H9 (cell line): ENCODE data around the gene MTCH1. TPM values are rescaled to one million over a fixed set of nuclear protein-coding genes. Genes with fewer than 3 reads are reported as not detected.

Source experiments
- DNase-seq: peaks from one replicate; pipeline ENCODE4 v3.0.0-alpha.2; 2017
- H2AFZ ChIP-seq: one replicate; pipeline ENCODE4 v1.6.1; 2013; ENCODE audit warnings: mild to moderate bottlenecking, low read length, control low read depth, moderate library complexity
- H2AK5ac ChIP-seq: 2 replicates; pipeline ENCODE4 v1.6.1; 2013; ENCODE audit warnings: low read length, control low read depth, mixed read lengths; ENCODE audit not compliant: insufficient read length
- H2BK120ac ChIP-seq: one replicate; pipeline ENCODE4 v1.6.1; 2013; ENCODE audit warnings: low read depth, mild to moderate bottlenecking, low read length, control low read depth, inconsistent platforms; ENCODE audit not compliant: poor library complexity, severe bottlenecking
- H2BK12ac ChIP-seq: 2 replicates; pipeline ENCODE4 v1.6.1; 2013; ENCODE audit warnings: low read length, control low read depth, mixed read lengths, low read depth; ENCODE audit not compliant: insufficient read length
- H2BK15ac ChIP-seq: 2 replicates; pipeline ENCODE4 v1.6.1; 2013; ENCODE audit warnings: low read depth, low read length, control low read depth
- H2BK20ac ChIP-seq: one replicate; pipeline ENCODE4 v1.6.1; 2013; ENCODE audit warnings: low read depth, mild to moderate bottlenecking, low read length, control low read depth, inconsistent platforms; ENCODE audit not compliant: poor library complexity, severe bottlenecking
- H2BK5ac ChIP-seq: 2 replicates; pipeline ENCODE4 v1.6.1; 2013; ENCODE audit warnings: low read length, control low read depth, mixed read lengths; ENCODE audit not compliant: insufficient read length
- H3K14ac ChIP-seq: 2 replicates; pipeline ENCODE4 v1.6.1; 2013; ENCODE audit warnings: low read length, control low read depth; ENCODE audit not compliant: insufficient read depth
- H3K18ac ChIP-seq: 2 replicates; pipeline ENCODE4 v1.6.1; 2013; ENCODE audit warnings: low read depth, mild to moderate bottlenecking, mixed read lengths, low read length, control low read depth; ENCODE audit not compliant: insufficient read length
- H3K23ac ChIP-seq: 2 replicates; pipeline ENCODE4 v1.6.1; 2013; ENCODE audit warnings: low read length, control low read depth, mixed read lengths, low read depth; ENCODE audit not compliant: insufficient read length
- H3K23me2 ChIP-seq: 2 replicates; pipeline ENCODE4 v1.6.1; 2013; ENCODE audit warnings: low read depth, mild to moderate bottlenecking, mixed read lengths, low read length, control low read depth; ENCODE audit not compliant: insufficient read length, poor library complexity, severe bottlenecking
- H3K27ac ChIP-seq: 2 replicates; pipeline ENCODE4 v1.5.1; 2013; ENCODE audit warnings: low read length, control low read depth, mixed read lengths, low read depth; ENCODE audit not compliant: insufficient read length
- H3K27me3 ChIP-seq: 2 replicates; pipeline ENCODE4 v1.6.1; 2013; ENCODE audit warnings: low read length, control low read depth, inconsistent platforms; ENCODE audit not compliant: insufficient read depth
- H3K4ac ChIP-seq: 2 replicates; pipeline ENCODE4 v1.6.1; 2013; ENCODE audit warnings: low read depth, mild to moderate bottlenecking, control low read depth, inconsistent platforms, low read length, moderate library complexity
- H3K4me1 ChIP-seq: 2 replicates; pipeline ENCODE4 v1.6.1; 2013; ENCODE audit warnings: low read length, control low read depth, inconsistent platforms; ENCODE audit not compliant: insufficient read depth
- H3K4me2 ChIP-seq: 2 replicates; pipeline ENCODE4 v1.6.1; 2013; ENCODE audit warnings: low read length, control low read depth, mixed read lengths; ENCODE audit not compliant: insufficient read length, insufficient read depth
- H3K56ac ChIP-seq: 2 replicates; pipeline ENCODE4 v1.6.1; 2013; ENCODE audit warnings: low read depth, mild to moderate bottlenecking, mixed read lengths, low read length, control low read depth; ENCODE audit not compliant: insufficient read length
- H3K79me1 ChIP-seq: 2 replicates; pipeline ENCODE4 v1.6.1; 2013; ENCODE audit warnings: low read depth, mild to moderate bottlenecking, moderate library complexity, low read length, control low read depth, inconsistent platforms; ENCODE audit not compliant: insufficient read depth, poor library complexity, severe bottlenecking
- H3K79me2 ChIP-seq: 2 replicates; pipeline ENCODE4 v1.6.1; 2013; ENCODE audit warnings: low read length, control low read depth, inconsistent platforms; ENCODE audit not compliant: insufficient read depth
- H3K9ac ChIP-seq: 2 replicates; pipeline ENCODE4 v1.6.1; 2013; ENCODE audit warnings: low read length, control low read depth, mixed read lengths; ENCODE audit not compliant: insufficient read length; ENCODE audit errors: extremely low read depth
- H3K9me3 ChIP-seq: one replicate; pipeline ENCODE4 v1.6.1; 2013; ENCODE audit warnings: low read depth, low read length, inconsistent platforms; ENCODE audit not compliant: control insufficient read depth
- H3T11ph ChIP-seq: one replicate; pipeline ENCODE4 v1.6.1; 2013; ENCODE audit warnings: mild to moderate bottlenecking, low read length, control low read depth, inconsistent platforms
- H4K20me1 ChIP-seq: one replicate; pipeline ENCODE4 v1.6.1; 2013; ENCODE audit not compliant: control insufficient read depth, insufficient read length, insufficient read depth
- H4K5ac ChIP-seq: 2 replicates; pipeline ENCODE4 v1.6.1; 2013; ENCODE audit warnings: low read depth, mild to moderate bottlenecking, mixed read lengths, low read length, control low read depth; ENCODE audit not compliant: insufficient read length
- H4K8ac ChIP-seq: replicated peaks from 2 replicates; pipeline ENCODE4 v1.6.1; 2013; ENCODE audit warnings: low read length, control low read depth, mixed read lengths, low read depth; ENCODE audit not compliant: insufficient read length
- H4K91ac ChIP-seq: 2 replicates; pipeline ENCODE4 v1.6.1; 2013; ENCODE audit warnings: low read depth, mild to moderate bottlenecking, moderate library complexity, mixed read lengths, low read length, control low read depth; ENCODE audit not compliant: insufficient read length
- H3K27ac Mint-ChIP-seq, 3 experiments: 2 replicates in 2 of 3; 3 replicates in 1 of 3; pipeline ENCODE4 v1.8.0; 2020 to 2021; ENCODE audit warnings: mixed read lengths in 3 of 3, mild to moderate bottlenecking in 1 of 3, moderate library complexity in 1 of 3
- H3K27me3 Mint-ChIP-seq: 2 replicates; pipeline ENCODE4 v1.8.0; 2021; ENCODE audit warnings: low read depth, mild to moderate bottlenecking, moderate library complexity, mixed read lengths
- H3K36me3 Mint-ChIP-seq, 3 experiments: 2 replicates in 2 of 3; 3 replicates in 1 of 3; pipeline ENCODE4 v1.8.0; 2020 to 2021; ENCODE audit warnings: low read depth in 3 of 3, mixed read lengths in 3 of 3; ENCODE audit not compliant: insufficient read depth in 1 of 3
- H3K4me1 Mint-ChIP-seq, 2 experiments: 2 replicates each; pipeline ENCODE4 v1.8.0; 2020; ENCODE audit warnings: mixed read lengths in 2 of 2
- H3K4me3 Mint-ChIP-seq, 2 experiments: 2 replicates in 1 of 2; 3 replicates in 1 of 2; pipeline ENCODE4 v1.8.0; 2020 to 2021; ENCODE audit warnings: mild to moderate bottlenecking in 2 of 2, mixed read lengths in 2 of 2, moderate library complexity in 1 of 2
- H3K9me3 Mint-ChIP-seq, 2 experiments: 2 replicates in 1 of 2; 3 replicates in 1 of 2; pipeline ENCODE4 v1.8.0; 2020; ENCODE audit warnings: mild to moderate bottlenecking in 2 of 2, mixed read lengths in 2 of 2, moderate library complexity in 1 of 2
- WGBS: extraction: QIAGEN DNeasy Blood & Tissue Kit; methylation state at CpG from one replicate; pipeline ENCODE4 v1.1.7; 2013; ENCODE audit warnings: missing lambda C conversion rate, low lambda C conversion rate, mixed read lengths; ENCODE audit not compliant: insufficient read length; ENCODE audit errors: extremely low coverage; 5-methylcytosine and 5-hydroxymethylcytosine counted together
- total RNA-seq: library from RNA; stranded (reverse); gene quantifications from 2 replicates; pipeline ENCODE4 v1.2.1, GENCODE V29; 2021
- TF ChIP-seq, protein P1 (sequence below): fragments of 200-600 bp; sonication (generic); conservative IDR thresholded peaks from 3 replicates; pipeline ENCODE4 v1.8.0; 2021; ENCODE audit warnings: antibody characterized with exemption, mild to moderate bottlenecking

The MTCH1 gene
- total RNA-seq, 1 experiment from 2014 or later, result 200 TPM

DNA sequence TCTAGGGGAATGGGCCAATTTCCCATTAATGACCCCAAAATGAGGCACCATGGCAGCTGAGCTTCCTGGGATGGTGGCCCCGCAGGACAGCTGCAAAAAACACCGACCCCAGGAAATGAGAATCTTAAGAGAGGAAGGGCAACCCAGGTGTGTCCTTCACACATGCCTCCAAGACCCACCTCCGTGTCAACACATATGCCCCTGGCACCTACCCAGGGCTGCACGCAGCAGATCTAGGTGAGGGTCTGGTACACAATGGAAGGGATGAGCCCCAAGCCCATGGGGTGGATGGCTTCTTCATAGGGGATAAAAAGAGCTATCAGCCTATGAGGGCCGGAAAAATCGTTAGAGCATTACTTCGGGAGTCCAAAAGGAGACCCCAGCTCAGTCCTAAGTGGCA lies 9.5 kb downstream of the MTCH1 start:
- Histone ChIP-seq H2AK5ac (no peak overlapping the region), H3K4me2 (no peak overlapping the region), H3K79me1 (peaks cover 3% of the 10 kb centered on the region), H2AFZ (no peak overlapping the region), H2BK12ac (no peak overlapping the region), H3K9me3 (no peaks in the 10 kb centered on the region), H2BK20ac (no peak overlapping the region), H3K9ac (no peak overlapping the region), H2BK15ac (no peak overlapping the region), H3T11ph (no peak overlapping the region), H3K27ac (no peak overlapping the region), H4K8ac (no peak overlapping the region), H3K27me3 (no peaks in the 10 kb centered on the region), H4K20me1 (no peaks in the 10 kb centered on the region), H3K23me2 (no peaks in the 10 kb centered on the region), H3K4ac (no peak overlapping the region), H2BK5ac (no peak overlapping the region), H3K23ac (no peak overlapping the region), H3K18ac (no peak overlapping the region), H3K56ac (no peak overlapping the region), H4K5ac (no peak overlapping the region), H3K14ac (no peak overlapping the region), H4K91ac (no peak overlapping the region), H3K4me1 (peaks cover 3% of the 10 kb centered on the region; the same call in 1 of the 2 replicates), H3K79me2 (peaks cover 12% of the 10 kb centered on the region; the same call in 1 of the 2 replicates), H2BK120ac (no peak overlapping the region)
- Mint-ChIP-seq H3K4me3 (no peak overlapping the region), H3K4me1 (peaks cover 18 to 21% of the 10 kb centered on the region in 2 experiments), H3K36me3 (peaks cover 52 to 81% (median 73%) of the 10 kb centered on the region in 3 experiments; a peak in 6 of 7 replicates), H3K27ac (no peak overlapping the region), H3K27me3 (no peaks in the 10 kb centered on the region), H3K9me3 (no peaks in the 10 kb centered on the region)
- no peak for DNase-seq
- TF ChIP-seq, protein P1, sequence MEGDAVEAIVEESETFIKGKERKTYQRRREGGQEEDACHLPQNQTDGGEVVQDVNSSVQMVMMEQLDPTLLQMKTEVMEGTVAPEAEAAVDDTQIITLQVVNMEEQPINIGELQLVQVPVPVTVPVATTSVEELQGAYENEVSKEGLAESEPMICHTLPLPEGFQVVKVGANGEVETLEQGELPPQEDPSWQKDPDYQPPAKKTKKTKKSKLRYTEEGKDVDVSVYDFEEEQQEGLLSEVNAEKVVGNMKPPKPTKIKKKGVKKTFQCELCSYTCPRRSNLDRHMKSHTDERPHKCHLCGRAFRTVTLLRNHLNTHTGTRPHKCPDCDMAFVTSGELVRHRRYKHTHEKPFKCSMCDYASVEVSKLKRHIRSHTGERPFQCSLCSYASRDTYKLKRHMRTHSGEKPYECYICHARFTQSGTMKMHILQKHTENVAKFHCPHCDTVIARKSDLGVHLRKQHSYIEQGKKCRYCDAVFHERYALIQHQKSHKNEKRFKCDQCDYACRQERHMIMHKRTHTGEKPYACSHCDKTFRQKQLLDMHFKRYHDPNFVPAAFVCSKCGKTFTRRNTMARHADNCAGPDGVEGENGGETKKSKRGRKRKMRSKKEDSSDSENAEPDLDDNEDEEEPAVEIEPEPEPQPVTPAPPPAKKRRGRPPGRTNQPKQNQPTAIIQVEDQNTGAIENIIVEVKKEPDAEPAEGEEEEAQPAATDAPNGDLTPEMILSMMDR, result no peak
- no CpG with 5 or more reads among the region's 7 CpGs for WGBS
